ENCODE results near the gene RAG1. TPM values are rescaled to one million over a fixed set of nuclear protein-coding genes. Genes with fewer than 3 reads are reported as not detected.

Gene RAG1
- total and polyA plus RNA-seq, 2 of the 13 experiments (the other 11 are each of a cell fraction or from before 2014, with no cell fraction given): 0.11 to 0.15 TPM

DNA sequence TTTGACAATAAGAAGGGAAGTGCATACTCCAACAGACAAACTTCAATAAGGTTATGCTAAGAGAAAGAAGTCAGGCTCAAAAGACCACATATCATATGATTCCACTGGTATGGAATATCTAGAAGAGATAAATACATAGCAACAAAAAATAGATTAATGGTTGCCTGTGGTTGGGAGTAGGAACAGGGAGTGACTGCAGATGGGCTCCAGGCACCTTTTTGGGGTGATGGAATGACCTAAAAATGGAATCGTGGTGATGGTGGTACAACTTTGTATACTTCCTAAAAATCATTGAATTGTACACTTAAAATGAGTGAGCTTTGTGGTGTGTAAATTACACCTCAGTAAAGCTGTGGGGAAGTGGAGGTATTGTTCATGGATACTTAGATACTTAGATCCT is 59.2 kb downstream of the RAG1 start (continued):
- TF ChIP-seq, protein P1, sequence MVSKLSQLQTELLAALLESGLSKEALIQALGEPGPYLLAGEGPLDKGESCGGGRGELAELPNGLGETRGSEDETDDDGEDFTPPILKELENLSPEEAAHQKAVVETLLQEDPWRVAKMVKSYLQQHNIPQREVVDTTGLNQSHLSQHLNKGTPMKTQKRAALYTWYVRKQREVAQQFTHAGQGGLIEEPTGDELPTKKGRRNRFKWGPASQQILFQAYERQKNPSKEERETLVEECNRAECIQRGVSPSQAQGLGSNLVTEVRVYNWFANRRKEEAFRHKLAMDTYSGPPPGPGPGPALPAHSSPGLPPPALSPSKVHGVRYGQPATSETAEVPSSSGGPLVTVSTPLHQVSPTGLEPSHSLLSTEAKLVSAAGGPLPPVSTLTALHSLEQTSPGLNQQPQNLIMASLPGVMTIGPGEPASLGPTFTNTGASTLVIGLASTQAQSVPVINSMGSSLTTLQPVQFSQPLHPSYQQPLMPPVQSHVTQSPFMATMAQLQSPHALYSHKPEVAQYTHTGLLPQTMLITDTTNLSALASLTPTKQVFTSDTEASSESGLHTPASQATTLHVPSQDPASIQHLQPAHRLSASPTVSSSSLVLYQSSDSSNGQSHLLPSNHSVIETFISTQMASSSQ (IDR thresholded peaks at IDR 0.05; ENCODE audit: low read depth): no peak
- TF ChIP-seq, protein P1 (CRISPR knock-in tag; IDR thresholded peaks at IDR 0.05; ENCODE audit: borderline replicate concordance): no peak
- TF ChIP-seq PHF20 (CRISPR knock-in tag; IDR thresholded peaks at IDR 0.05) (no peak), ZNF501 (CRISPR knock-in tag; IDR thresholded peaks at IDR 0.05) (no peak), ARNTL (CRISPR knock-in tag; IDR thresholded peaks at IDR 0.05) (no peak), PTBP1 (IDR thresholded peaks at IDR 0.05; ENCODE audit: low read depth, low read length, poor library complexity, severe bottlenecking) (no peak), PHF21A (CRISPR knock-in tag; IDR thresholded peaks at IDR 0.05) (no peak), AHR (CRISPR knock-in tag; IDR thresholded peaks at IDR 0.05) (no peak), ZNF782 (CRISPR knock-in tag; IDR thresholded peaks at IDR 0.05; ENCODE audit: borderline replicate concordance) (no peak), ZNF10 (CRISPR knock-in tag; IDR thresholded peaks at IDR 0.05; ENCODE audit: borderline replicate concordance, low read depth) (no peak)
- TF ChIP-seq, protein P2, sequence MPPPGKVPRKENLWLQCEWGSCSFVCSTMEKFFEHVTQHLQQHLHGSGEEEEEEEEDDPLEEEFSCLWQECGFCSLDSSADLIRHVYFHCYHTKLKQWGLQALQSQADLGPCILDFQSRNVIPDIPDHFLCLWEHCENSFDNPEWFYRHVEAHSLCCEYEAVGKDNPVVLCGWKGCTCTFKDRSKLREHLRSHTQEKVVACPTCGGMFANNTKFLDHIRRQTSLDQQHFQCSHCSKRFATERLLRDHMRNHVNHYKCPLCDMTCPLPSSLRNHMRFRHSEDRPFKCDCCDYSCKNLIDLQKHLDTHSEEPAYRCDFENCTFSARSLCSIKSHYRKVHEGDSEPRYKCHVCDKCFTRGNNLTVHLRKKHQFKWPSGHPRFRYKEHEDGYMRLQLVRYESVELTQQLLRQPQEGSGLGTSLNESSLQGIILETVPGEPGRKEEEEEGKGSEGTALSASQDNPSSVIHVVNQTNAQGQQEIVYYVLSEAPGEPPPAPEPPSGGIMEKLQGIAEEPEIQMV (CRISPR knock-in tag; IDR thresholded peaks at IDR 0.05; ENCODE audit: low read depth): no peak
